HCT116 (cell line): ENCODE data around the gene SCFD2. TPM values are rescaled to one million over a fixed set of nuclear protein-coding genes. Genes with fewer than 3 reads are reported as not detected.

Experiments used
- ATAC-seq: fragments of 200-7000 bp; cut with Tn5 transposase; 2 replicates; pipeline ENCODE4 v1.9.1; 2020; ENCODE audit warnings: mild to moderate bottlenecking, moderate library complexity
- BruUV-seq: library from RNA; stranded (reverse); fragments of 400-500 nt; replicated peaks from 2 replicates; lab custom pipeline; 2021; lab: Mats Ljungman, UMichigan
- CTCF ChIA-PET: fragments of 300-600 bp; sonication (Branson Sonifier 250); formaldehyde crosslinking; loops from one replicate; lab custom pipeline; 2021; ENCODE audit warnings: antibody characterized with exemption; lab: Charles Lee
- POLR2A ChIA-PET: fragments of 300-600, 350-600 bp; sonication (Branson Sonifier 250); formaldehyde crosslinking; loops from one replicate; lab custom pipeline; 2021; ENCODE audit warnings: antibody characterized with exemption; lab: Charles Lee
- RAD21 ChIA-PET, 2 experiments: fragments of 300-600 bp; sonication (Branson Sonifier 250); formaldehyde crosslinking; loops; one replicate each; lab custom pipeline; 2023; ENCODE audit warnings: low total read pairs in 2 of 2; ENCODE audit not compliant: uncharacterized antibody in 2 of 2, unreplicated experiment in 2 of 2, low non-redundant PET in 1 of 2; lab: Charles Lee
- DNase-seq: peaks from one replicate; pipeline ENCODE4 v3.0.0-alpha.2; 2010; ENCODE audit warnings: low read depth, low spot score
- H2AFZ ChIP-seq: fragments of 200-600 bp; shearing (Covaris generic), sonication (generic); 2 replicates; pipeline ENCODE4 v1.6.1; 2017; ENCODE audit warnings: low read depth, mixed run types, mixed read lengths, antibody characterized with exemption, low read length; ENCODE audit not compliant: poor library complexity, severe bottlenecking
- H3K27ac ChIP-seq: 2 replicates; pipeline ENCODE4 v1.5.1; 2012; ENCODE audit warnings: low read depth, low read length
- H3K27me3 ChIP-seq: fragments of 200-600 bp; sonication (generic); 2 replicates; pipeline ENCODE4 v1.6.1; 2016; ENCODE audit warnings: mixed run types, low read length, mixed read lengths; ENCODE audit not compliant: insufficient read depth
- H3K36me3 ChIP-seq, 2 experiments: fragments of 200-500 bp in 1 of 2; fragments of 200-600 bp in 1 of 2; sonication (Bioruptor generic) in 1 of 2; sonication (generic) in 1 of 2; 2 replicates each; pipeline versions ENCODE4 v1.5.1 to v1.6.1; 2014 to 2016; ENCODE audit warnings: low read length in 2 of 2, inconsistent platforms in 1 of 2, mixed read lengths in 1 of 2, mixed run types in 1 of 2; ENCODE audit not compliant: insufficient read depth in 2 of 2, control insufficient read depth in 1 of 2
- H3K4me1 ChIP-seq, 2 experiments: fragments of 200-600 bp in 1 of 2; sonication (generic) in 1 of 2; 2 replicates each; pipeline versions ENCODE4 v1.5.1 to v1.6.1; 2012 to 2017; ENCODE audit warnings: low read length in 2 of 2, inconsistent platforms in 1 of 2, mild to moderate bottlenecking in 1 of 2, mixed read lengths in 1 of 2, mixed run types in 1 of 2, moderate library complexity in 1 of 2; ENCODE audit not compliant: insufficient read depth in 2 of 2, control insufficient read depth in 1 of 2
- H3K4me2 ChIP-seq: fragments of 200-600 bp; sonication (generic); 2 replicates; pipeline ENCODE4 v1.6.1; 2017; ENCODE audit warnings: mixed run types, low read length, mixed read lengths
- H3K4me3 ChIP-seq, 2 experiments: fragments of 200-600 bp in 1 of 2; sonication (generic) in 1 of 2; replicated peaks in 1 of 2; 2 replicates each; pipeline ENCODE4 v1.5.1; 2011 to 2016; ENCODE audit warnings: low read length in 2 of 2, control low read depth in 1 of 2, low read depth in 1 of 2, mild to moderate bottlenecking in 1 of 2, mixed read lengths in 1 of 2, mixed run types in 1 of 2
- H3K79me2 ChIP-seq: fragments of 200-600 bp; sonication (generic); 2 replicates; pipeline ENCODE4 v1.6.1; 2017; ENCODE audit warnings: mild to moderate bottlenecking, mixed run types, low read length, moderate library complexity, mixed read lengths; ENCODE audit not compliant: insufficient read depth
- H3K9ac ChIP-seq: fragments of 200-600 bp; sonication (generic); 2 replicates; pipeline ENCODE4 v1.6.1; 2016; ENCODE audit warnings: low read length, mixed read lengths
- H3K9me2 ChIP-seq: fragments of 200-600 bp; sonication (generic), shearing (Covaris generic); 2 replicates; pipeline ENCODE4 v1.6.1; 2017; ENCODE audit warnings: mixed run types, mild to moderate bottlenecking, moderate library complexity; ENCODE audit not compliant: insufficient read depth
- H3K9me3 ChIP-seq, 2 experiments: fragments of 200-500 bp in 1 of 2; fragments of 200-600 bp in 1 of 2; sonication (Bioruptor generic) in 1 of 2; sonication (generic) in 1 of 2; 2 replicates each; pipeline ENCODE4 v1.6.1; 2014 to 2017; ENCODE audit warnings: low read length in 2 of 2, mixed read lengths in 2 of 2, inconsistent platforms in 1 of 2, low read depth in 1 of 2, mild to moderate bottlenecking in 1 of 2, mixed run types in 1 of 2, moderate library complexity in 1 of 2; ENCODE audit not compliant: control insufficient read depth in 1 of 2, insufficient read depth in 1 of 2
- H4K20me1 ChIP-seq: fragments of 200-600 bp; sonication (generic), shearing (Covaris generic); 2 replicates; pipeline ENCODE4 v1.6.1; 2017; ENCODE audit warnings: mixed run types, mild to moderate bottlenecking, moderate library complexity; ENCODE audit not compliant: insufficient read depth
- CBX3 ChIP-seq: IDR thresholded peaks from 2 replicates; pipeline ENCODE4 v1.6.1; 2012; ENCODE audit warnings: low read depth
- EZH2phosphoT487 ChIP-seq: fragments of 200-600 bp; IDR thresholded peaks from 2 replicates; pipeline ENCODE4 v1.6.1; 2018; ENCODE audit warnings: antibody characterized with exemption, borderline replicate concordance
- FOSL1 ChIP-seq: IDR thresholded peaks from 2 replicates; pipeline ENCODE4 v1.6.1; 2012; ENCODE audit warnings: low read depth
- POLR2A ChIP-seq: IDR thresholded peaks from 2 replicates; pipeline ENCODE4 v1.7.0; 2011; ENCODE audit warnings: borderline replicate concordance; ENCODE audit not compliant: insufficient read depth, insufficient read length; ENCODE audit errors: extremely low read depth
- POLR2AphosphoS5 ChIP-seq: IDR thresholded peaks from 2 replicates; pipeline ENCODE4 v1.6.1; 2011; ENCODE audit warnings: mild to moderate bottlenecking, low read depth, low read length, moderate library complexity
- RAD21 ChIP-seq: IDR thresholded peaks from 2 replicates; pipeline ENCODE4 v1.6.1; 2012; ENCODE audit warnings: low read depth, mild to moderate bottlenecking
- TCF7L2 ChIP-seq: IDR thresholded peaks from 2 replicates; pipeline ENCODE4 v1.7.0; 2011; ENCODE audit warnings: borderline replicate concordance, inconsistent platforms; ENCODE audit not compliant: insufficient read depth, insufficient read length; ENCODE audit errors: extremely low read depth
- YY1 ChIP-seq: IDR thresholded peaks from 2 replicates; pipeline ENCODE4 v1.6.1; 2011; ENCODE audit warnings: low read length, low read depth, moderate library complexity, mild to moderate bottlenecking; ENCODE audit not compliant: insufficient replicate concordance; ENCODE audit errors: extremely low read depth
- ZNF274 ChIP-seq: fragments of 200-500 bp; sonication (Bioruptor generic); IDR thresholded peaks from 2 replicates; pipeline ENCODE4 v1.6.1; 2014; ENCODE audit warnings: mild to moderate bottlenecking, low read depth, low read length, inconsistent platforms
- intact Hi-C: fragments of 100-400 bp; cut with micrococcal nuclease; formaldehyde crosslinking; loops from 2 replicates; pipeline ENCODE4 v1.10.0; 2022
- total RNA-seq: library from RNA; stranded (reverse); gene quantifications from one replicate; pipeline ENCODE4 v1.2.1, GENCODE V29; 2021; ENCODE audit not compliant: unreplicated experiment
- TF ChIP-seq, protein P1 (sequence below): IDR thresholded peaks from 2 replicates; pipeline ENCODE4 v1.6.1; 2012; ENCODE audit warnings: low read depth
- TF ChIP-seq, protein P2 (sequence below): IDR thresholded peaks from 2 replicates; pipeline ENCODE4 v1.6.1; 2012
- TF ChIP-seq, protein P3 (sequence below), 3 experiments: fragments of 200-600 bp in 1 of 3; sonication (generic) in 1 of 3; IDR thresholded peaks in 2 of 3; conservative IDR thresholded peaks in 1 of 3; 2 replicates each; pipeline ENCODE4 v1.5.1; 2012 to 2017; ENCODE audit warnings: low read depth in 2 of 3, low read length in 2 of 3, antibody characterized with exemption in 1 of 3, borderline replicate concordance in 1 of 3, control low read depth in 1 of 3, mild to moderate bottlenecking in 1 of 3, mixed read lengths in 1 of 3, mixed run types in 1 of 3, moderate library complexity in 1 of 3; ENCODE audit not compliant: insufficient read depth in 1 of 3

The SCFD2 gene
- total RNA-seq, 1 experiment from 2014 or later = 13.6 TPM

DNA sequence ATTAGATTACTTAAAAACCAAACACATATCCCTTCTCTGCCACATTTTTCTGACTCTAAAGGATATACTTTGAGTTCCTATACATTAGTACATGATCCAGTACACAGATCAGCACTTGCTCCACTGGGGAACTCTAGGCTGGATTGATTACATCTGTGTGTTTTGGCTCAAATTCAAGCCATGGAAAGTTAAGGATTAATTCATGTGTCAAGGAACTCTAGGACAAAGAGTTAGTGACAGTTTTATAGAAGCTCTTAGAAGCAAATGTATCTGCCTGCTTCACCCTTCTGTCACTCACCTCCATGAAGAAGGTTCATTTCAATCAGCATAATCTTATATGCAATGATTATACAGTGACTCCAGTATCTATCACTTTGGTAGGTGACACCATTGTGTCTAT is 43.2 kb downstream of the SCFD2 start (continued):
- TF ChIP-seq TCF7L2 = no peak
- no peak for TF ChIP-seq ZNF274
- TF ChIP-seq, protein P1, sequence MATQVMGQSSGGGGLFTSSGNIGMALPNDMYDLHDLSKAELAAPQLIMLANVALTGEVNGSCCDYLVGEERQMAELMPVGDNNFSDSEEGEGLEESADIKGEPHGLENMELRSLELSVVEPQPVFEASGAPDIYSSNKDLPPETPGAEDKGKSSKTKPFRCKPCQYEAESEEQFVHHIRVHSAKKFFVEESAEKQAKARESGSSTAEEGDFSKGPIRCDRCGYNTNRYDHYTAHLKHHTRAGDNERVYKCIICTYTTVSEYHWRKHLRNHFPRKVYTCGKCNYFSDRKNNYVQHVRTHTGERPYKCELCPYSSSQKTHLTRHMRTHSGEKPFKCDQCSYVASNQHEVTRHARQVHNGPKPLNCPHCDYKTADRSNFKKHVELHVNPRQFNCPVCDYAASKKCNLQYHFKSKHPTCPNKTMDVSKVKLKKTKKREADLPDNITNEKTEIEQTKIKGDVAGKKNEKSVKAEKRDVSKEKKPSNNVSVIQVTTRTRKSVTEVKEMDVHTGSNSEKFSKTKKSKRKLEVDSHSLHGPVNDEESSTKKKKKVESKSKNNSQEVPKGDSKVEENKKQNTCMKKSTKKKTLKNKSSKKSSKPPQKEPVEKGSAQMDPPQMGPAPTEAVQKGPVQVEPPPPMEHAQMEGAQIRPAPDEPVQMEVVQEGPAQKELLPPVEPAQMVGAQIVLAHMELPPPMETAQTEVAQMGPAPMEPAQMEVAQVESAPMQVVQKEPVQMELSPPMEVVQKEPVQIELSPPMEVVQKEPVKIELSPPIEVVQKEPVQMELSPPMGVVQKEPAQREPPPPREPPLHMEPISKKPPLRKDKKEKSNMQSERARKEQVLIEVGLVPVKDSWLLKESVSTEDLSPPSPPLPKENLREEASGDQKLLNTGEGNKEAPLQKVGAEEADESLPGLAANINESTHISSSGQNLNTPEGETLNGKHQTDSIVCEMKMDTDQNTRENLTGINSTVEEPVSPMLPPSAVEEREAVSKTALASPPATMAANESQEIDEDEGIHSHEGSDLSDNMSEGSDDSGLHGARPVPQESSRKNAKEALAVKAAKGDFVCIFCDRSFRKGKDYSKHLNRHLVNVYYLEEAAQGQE = no peak
- TF ChIP-seq POLR2A = no peak
- TF ChIP-seq RAD21 = no peak
- no peak for TF ChIP-seq EZH2phosphoT487

DNA sequence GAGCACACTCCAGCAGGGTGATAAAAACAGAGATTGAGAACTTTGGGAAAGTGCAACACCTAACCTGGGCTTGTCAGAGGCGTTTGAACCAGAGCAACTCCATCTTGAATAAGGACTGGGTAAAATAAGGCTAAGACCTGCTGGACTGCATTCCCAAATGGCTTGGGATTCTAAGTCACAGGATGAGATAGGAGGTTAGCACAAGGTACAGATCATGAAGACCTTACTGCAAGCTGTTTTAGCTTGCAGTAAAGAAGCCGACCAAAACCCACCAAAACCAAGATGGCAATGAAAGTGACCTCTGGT is 43.9 kb downstream of the SCFD2 start:
- DNase-seq (no peak), ATAC-seq (no peak)
- H3K4me1 ChIP-seq = peaks cover 9 to 17% of the 10 kb centered on the region in 2 experiments
- H3K36me3 ChIP-seq = no peaks in the 10 kb centered on the region
- intact Hi-C loops = no loop called here
- H3K9ac ChIP-seq = no peak overlapping the region
- POLR2A ChIA-PET = no interaction called here
- H3K9me2 ChIP-seq = no peaks in the 10 kb centered on the region
- peaks cover 6% of the 10 kb centered on the region; the same call in 1 of the 2 replicates for H3K79me2 ChIP-seq
- peak overlapping the region; percentile 20; the same call in 1 of the 2 replicates for H3K27ac ChIP-seq
- no peak overlapping the region for H3K4me3 ChIP-seq
- RAD21 ChIA-PET = no interaction called here
- no peaks in the 10 kb centered on the region for H4K20me1 ChIP-seq
- no peaks in the 10 kb centered on the region for H3K27me3 ChIP-seq
- no TSS peak for BruUV-seq
- no peak overlapping the region for H2AFZ ChIP-seq
- peak overlapping the region; percentile 47 for H3K4me2 ChIP-seq
- CTCF ChIA-PET = no interaction called here
- H3K9me3 ChIP-seq = no peaks in the 10 kb centered on the region
- TF ChIP-seq POLR2AphosphoS5 (no peak), YY1 (no peak), CBX3 (no peak), TCF7L2 (no peak), FOSL1 (no peak)
- TF ChIP-seq, protein P1 = no peak
- TF ChIP-seq, protein P2, sequence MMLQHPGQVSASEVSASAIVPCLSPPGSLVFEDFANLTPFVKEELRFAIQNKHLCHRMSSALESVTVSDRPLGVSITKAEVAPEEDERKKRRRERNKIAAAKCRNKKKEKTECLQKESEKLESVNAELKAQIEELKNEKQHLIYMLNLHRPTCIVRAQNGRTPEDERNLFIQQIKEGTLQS = no peak
- TF ChIP-seq, protein P3, sequence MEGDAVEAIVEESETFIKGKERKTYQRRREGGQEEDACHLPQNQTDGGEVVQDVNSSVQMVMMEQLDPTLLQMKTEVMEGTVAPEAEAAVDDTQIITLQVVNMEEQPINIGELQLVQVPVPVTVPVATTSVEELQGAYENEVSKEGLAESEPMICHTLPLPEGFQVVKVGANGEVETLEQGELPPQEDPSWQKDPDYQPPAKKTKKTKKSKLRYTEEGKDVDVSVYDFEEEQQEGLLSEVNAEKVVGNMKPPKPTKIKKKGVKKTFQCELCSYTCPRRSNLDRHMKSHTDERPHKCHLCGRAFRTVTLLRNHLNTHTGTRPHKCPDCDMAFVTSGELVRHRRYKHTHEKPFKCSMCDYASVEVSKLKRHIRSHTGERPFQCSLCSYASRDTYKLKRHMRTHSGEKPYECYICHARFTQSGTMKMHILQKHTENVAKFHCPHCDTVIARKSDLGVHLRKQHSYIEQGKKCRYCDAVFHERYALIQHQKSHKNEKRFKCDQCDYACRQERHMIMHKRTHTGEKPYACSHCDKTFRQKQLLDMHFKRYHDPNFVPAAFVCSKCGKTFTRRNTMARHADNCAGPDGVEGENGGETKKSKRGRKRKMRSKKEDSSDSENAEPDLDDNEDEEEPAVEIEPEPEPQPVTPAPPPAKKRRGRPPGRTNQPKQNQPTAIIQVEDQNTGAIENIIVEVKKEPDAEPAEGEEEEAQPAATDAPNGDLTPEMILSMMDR (IDR thresholded peaks at IDR 0.05 in 2 of 3, conservative IDR thresholded peaks at IDR 0.05 in 1 of 3; ENCODE audit: borderline replicate concordance in 1 of 3, insufficient read depth in 1 of 3, low read depth in 2 of 3, low read length in 2 of 3) = no peak
